H7 (cell line): Measurements from ENCODE around the gene GOLGA8B. TPM values are rescaled to one million over a fixed set of nuclear protein-coding genes. Genes with fewer than 3 reads are reported as not detected.
"Not testable (repeated sequence)": the region's sequence is repeated elsewhere in the genome, so short reads cannot be mapped to it uniquely, and the experiment has no call there.

Experiments used
- DNase-seq: peaks from one replicate; pipeline ENCODE4 v3.0.0; 2012
- H3K27me3 ChIP-seq: 2 replicates; pipeline ENCODE4 v1.6.0; 2011; ENCODE audit warnings: mild to moderate bottlenecking, low read length; ENCODE audit not compliant: control insufficient read depth, insufficient read depth
- H3K36me3 ChIP-seq: replicated peaks from 2 replicates; pipeline ENCODE4 v1.5.1; 2011; ENCODE audit warnings: low read length; ENCODE audit not compliant: control insufficient read depth, insufficient read depth
- H3K4me3 ChIP-seq: 2 replicates; pipeline ENCODE4 v1.5.1; 2011; ENCODE audit warnings: low read depth, mild to moderate bottlenecking, control low read depth, low read length, moderate library complexity; ENCODE audit not compliant: insufficient read depth
- total RNA-seq: library from RNA; depleted of rRNA; stranded (reverse); fragments of >200 nt; shearing (Covaris generic); gene quantifications from 2 replicates; pipeline ENCODE4 v1.2.3, GENCODE V29; 2014

Gene GOLGA8B
- total RNA-seq, 1 experiment from 2014 or later, result 18.8 TPM

- no peak overlapping the region for H3K4me3 ChIP-seq
- no peaks in the 10 kb centered on the region for H3K36me3 ChIP-seq
- H3K27me3 ChIP-seq, result no peaks in the 10 kb centered on the region
- DNase-seq, result no peak
Observed at GRCh38 chr15:34608517-34608916, 25.1 kb upstream of the GOLGA8B start.

GRCh38 chr15:34607832-34608231, 24.4 kb upstream of the GOLGA8B start:
- Histone ChIP-seq H3K4me3 (no peak overlapping the region), H3K36me3 (no peaks in the 10 kb centered on the region), H3K27me3 (no peaks in the 10 kb centered on the region)
- no peak for DNase-seq

GRCh38 chr15:34606545-34606944, 23.1 kb upstream of the GOLGA8B start:
- no peak overlapping the region for H3K4me3 ChIP-seq
- no peaks in the 10 kb centered on the region for H3K36me3 ChIP-seq
- H3K27me3 ChIP-seq, result no peaks in the 10 kb centered on the region
- DNase-seq, result no peak

DNA sequence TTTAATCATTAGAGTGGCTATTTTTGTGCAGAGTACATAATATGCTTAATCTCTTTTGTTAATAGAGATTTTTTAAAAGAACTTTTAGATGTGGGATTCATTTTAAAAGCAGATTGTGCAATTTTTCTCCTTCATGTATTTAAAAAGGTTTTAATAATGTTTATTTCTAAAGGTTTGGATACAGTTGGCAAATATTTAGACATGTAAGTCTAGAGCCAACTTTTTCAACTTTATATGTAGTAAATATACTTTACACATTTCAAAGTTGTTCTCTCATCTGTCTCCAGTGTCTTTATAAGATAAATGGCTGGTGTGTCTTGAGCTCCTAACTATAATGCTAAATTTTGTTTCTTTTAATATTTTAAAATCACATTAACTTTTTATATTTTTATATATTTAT, 22.7 kb upstream of the GOLGA8B start:
- Histone ChIP-seq H3K36me3 (no peaks in the 10 kb centered on the region), H3K4me3 (no peak overlapping the region), H3K27me3 (no peaks in the 10 kb centered on the region)
- no peak for DNase-seq

GRCh38 chr15:34603095-34603494, 19.6 kb upstream of the GOLGA8B start:
- no peaks in the 10 kb centered on the region for H3K27me3 ChIP-seq
- no peak for DNase-seq
- H3K4me3 ChIP-seq, result no peak overlapping the region
- H3K36me3 ChIP-seq, result no peaks in the 10 kb centered on the region

- Histone ChIP-seq H3K36me3 (no peaks in the 10 kb centered on the region), H3K4me3 (no peak overlapping the region), H3K27me3 (no peaks in the 10 kb centered on the region)
- DNase-seq, result no peak
Observed at GRCh38 chr15:34600923-34601322, 17.5 kb upstream of the GOLGA8B start.

DNA sequence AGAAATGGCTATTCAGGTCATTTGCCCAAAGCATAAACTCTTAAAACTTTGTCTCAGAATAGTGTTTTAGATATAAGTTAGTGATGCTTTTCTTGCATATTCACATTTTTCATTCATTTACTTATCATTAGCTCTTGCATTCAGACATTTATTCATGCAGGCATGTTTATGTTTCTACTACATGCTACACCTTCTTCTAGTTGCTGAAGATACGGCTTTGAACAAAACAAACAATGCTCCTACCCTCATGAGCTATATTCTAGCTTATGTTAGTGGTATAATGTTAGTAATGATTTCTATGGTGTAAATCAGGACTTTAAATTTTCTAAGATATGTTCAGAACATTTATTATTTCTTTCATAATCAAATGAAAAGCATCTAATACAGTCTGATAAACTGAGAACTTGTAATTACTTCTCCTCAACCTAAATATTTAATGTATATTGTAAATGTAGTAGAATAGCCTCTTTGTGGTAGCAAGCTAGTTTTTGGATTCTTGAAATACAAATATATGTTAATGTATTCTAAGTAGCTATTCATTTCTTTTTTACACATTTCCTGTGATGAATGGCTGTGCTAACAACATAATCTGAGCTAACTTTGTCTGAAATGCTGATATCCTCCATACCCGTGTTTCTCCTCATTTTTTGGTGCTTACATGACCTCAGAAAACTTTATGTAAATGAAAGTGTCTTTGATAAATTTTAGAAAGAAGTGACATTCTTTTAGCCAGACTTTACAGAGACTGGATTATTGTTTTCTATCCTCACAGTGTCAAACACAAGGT, 15.5 kb upstream of the GOLGA8B start:
- no peak for DNase-seq
- Histone ChIP-seq H3K27me3 (no peaks in the 10 kb centered on the region), H3K4me3 (no peak overlapping the region), H3K36me3 (no peaks in the 10 kb centered on the region)

GRCh38 chr15:34597316-34597715, 13.9 kb upstream of the GOLGA8B start:
- no peaks in the 10 kb centered on the region for H3K36me3 ChIP-seq
- H3K4me3 ChIP-seq, result no peak overlapping the region
- no peaks in the 10 kb centered on the region for H3K27me3 ChIP-seq
- DNase-seq, result no peak

- Histone ChIP-seq H3K4me3 (no peak overlapping the region), H3K36me3 (no peaks in the 10 kb centered on the region), H3K27me3 (no peaks in the 10 kb centered on the region)
- no peak for DNase-seq
Observed at GRCh38 chr15:34594361-34594760, 10.9 kb upstream of the GOLGA8B start.

DNA sequence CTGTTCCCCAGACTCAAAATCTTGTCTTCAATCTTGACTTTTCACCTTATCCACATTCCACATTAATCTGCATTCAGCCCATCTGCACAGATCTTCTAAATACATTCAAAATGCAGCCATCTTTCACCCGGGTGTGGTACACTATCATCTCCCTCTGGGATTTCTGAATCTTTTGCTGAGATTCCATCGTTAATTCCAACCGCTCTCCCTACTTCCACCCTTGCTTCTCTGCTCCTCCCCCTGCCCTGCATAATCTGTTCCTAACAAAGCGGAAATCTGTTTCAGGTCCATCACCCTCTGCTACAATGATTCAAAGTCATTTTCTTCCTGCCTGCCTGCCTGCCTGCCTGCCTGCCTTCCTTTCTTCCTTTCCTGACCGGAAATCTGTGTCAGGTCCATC, 7.9 kb upstream of the GOLGA8B start:
- Histone ChIP-seq H3K27me3 (no peaks in the 10 kb centered on the region), H3K36me3 (no peaks in the 10 kb centered on the region), H3K4me3 (no peak overlapping the region)
- no peak for DNase-seq

DNA sequence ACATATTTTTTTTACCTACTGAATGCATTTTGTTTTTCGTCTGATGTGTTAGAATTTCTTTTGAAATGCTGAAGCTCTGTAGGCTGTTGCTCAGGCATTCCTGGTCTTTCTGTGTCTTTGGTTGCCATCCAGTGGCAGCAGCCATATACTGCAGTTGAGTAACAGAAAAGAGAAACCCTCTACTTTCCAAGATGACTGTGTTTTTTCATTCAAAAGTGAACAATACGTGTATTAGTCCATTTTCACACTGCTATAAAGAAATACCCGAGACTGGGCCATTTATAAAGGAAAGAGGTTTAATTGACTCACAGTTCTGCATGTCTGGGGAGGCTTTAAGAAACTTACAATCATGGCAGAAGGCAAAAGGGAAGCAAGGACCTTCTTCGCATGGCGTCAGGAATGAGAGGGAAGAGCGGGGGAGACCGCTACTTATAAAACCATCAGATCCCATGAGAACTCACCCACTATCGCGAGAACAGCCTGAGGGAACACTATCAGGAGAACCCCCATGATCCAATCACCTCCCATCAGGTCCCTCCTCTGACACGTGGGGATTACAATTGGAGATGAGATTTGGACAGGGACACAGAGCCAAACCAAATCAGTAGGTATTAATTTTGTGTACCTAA, 4.7 kb upstream of the GOLGA8B start:
- peaks cover 19% of the 10 kb centered on the region for H3K27me3 ChIP-seq
- DNase-seq, result peak; percentile 65
- no peak overlapping the region for H3K4me3 ChIP-seq
- H3K36me3 ChIP-seq, result no peaks in the 10 kb centered on the region

GRCh38 chr15:34585966-34586365, 2.5 kb upstream of the GOLGA8B start:
- H3K27me3 ChIP-seq, result peaks cover 22% of the 10 kb centered on the region
- not testable (repeated sequence) for H3K4me3 ChIP-seq, H3K36me3 ChIP-seq, DNase-seq

GRCh38 chr15:34584996-34585395, 1.5 kb upstream of the GOLGA8B start:
- H3K27me3 ChIP-seq, result peaks cover 22% of the 10 kb centered on the region
- no peak for DNase-seq
- H3K4me3 ChIP-seq, result no peak overlapping the region
- no peaks in the 10 kb centered on the region for H3K36me3 ChIP-seq

- Histone ChIP-seq H3K4me3 (peak overlapping the region; percentile 82), H3K27me3 (peaks cover 22% of the 10 kb centered on the region), H3K36me3 (no peaks in the 10 kb centered on the region)
- DNase-seq, result peak; percentile 58
Observed at GRCh38 chr15:34584330-34584668, 848 bp upstream of the GOLGA8B start.

DNA sequence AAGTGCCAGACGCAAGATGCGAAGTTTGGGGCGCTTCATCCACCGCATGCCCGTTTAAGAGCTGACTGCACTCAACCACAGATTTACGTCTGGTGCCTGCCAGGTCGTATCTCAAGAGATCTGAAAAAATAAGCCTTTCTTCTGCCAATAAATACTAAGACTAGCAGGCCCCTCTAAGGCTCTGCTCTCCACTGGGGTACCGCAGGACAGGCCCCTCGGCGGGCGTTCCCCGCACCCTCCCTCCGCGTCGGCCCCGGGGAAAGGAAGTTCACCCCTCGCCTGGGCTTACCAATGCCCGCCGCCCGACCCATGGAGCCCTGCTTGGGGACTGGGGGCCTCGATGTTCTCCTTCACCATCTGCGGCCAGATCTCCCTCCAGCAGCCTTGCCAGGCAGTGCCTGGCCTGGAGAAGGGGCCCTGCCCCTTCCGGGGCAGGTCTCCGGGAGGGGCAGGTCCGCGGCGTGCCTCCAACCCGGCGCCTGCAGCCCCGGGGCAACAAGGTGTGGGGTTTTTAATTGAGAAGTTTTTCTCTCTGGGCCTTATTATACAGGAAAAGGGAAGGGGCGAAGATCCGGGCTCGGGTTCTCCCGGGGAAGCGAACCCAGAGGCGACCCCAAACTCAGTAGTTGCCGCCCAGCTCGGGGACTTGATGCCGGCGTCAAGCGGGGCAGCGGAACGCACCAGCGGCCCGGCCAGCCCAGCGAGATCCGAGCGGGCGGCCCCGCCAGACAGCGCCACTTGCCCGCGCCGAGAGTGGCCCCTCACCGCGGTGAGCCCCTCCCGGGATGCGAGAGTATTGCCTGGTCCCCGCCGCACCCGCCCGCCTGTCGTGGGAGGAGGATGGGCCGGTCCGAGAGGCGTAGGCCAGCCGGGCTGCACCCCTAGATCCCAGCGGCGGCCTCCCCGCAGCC, 735 bp downstream of the GOLGA8B start:
- peak overlapping the region; percentile 82 for H3K4me3 ChIP-seq
- peak; percentile 75 for DNase-seq
- H3K36me3 ChIP-seq, result no peaks in the 10 kb centered on the region
- peaks cover 22% of the 10 kb centered on the region for H3K27me3 ChIP-seq
